IMR-90 (cell line): Measurements from ENCODE around the gene BEGAIN. TPM values are rescaled to one million over a fixed set of nuclear protein-coding genes. Genes with fewer than 3 reads are reported as not detected.

ENCODE experiments used
- ATAC-seq: fragments of 200-7000 bp; cut with Tn5 transposase; 2 replicates; pipeline ENCODE4 v1.9.1; 2020; ENCODE audit warnings: low read depth, mild to moderate bottlenecking, moderate library complexity
- BruUV-seq: library from RNA; stranded (reverse); fragments of 400-500 nt; replicated peaks from 2 replicates; lab custom pipeline; 2021; lab: Mats Ljungman, UMichigan
- CTCF ChIA-PET: fragments of 300-600 bp; formaldehyde crosslinking; extraction: SDS; loops from one replicate; lab custom pipeline; 2021; ENCODE audit warnings: antibody characterized with exemption; lab: Yijun Ruan, JAX
- POLR2A ChIA-PET: fragments of 300-600 bp; sonication (Branson Sonifier 250); formaldehyde crosslinking; loops from one replicate; lab custom pipeline; 2022; ENCODE audit warnings: antibody characterized with exemption; ENCODE audit not compliant: unreplicated experiment; lab: Charles Lee
- DNase-seq: peaks from one replicate; pipeline ENCODE4 v3.0.0; 2013
- H2AFZ ChIP-seq: replicated peaks from 2 replicates; pipeline ENCODE3; 2013; ENCODE audit warnings: low read length, mild to moderate bottlenecking; ENCODE audit not compliant: poor library complexity
- H2AK5ac ChIP-seq: 2 replicates; pipeline ENCODE4 v1.6.1; 2013; ENCODE audit warnings: low read depth, low read length, inconsistent platforms
- H2AK9ac ChIP-seq: replicated peaks from 2 replicates; pipeline ENCODE3; 2013; ENCODE audit warnings: mild to moderate bottlenecking, low read depth, low read length, moderate library complexity; ENCODE audit not compliant: poor library complexity
- H2BK120ac ChIP-seq: 2 replicates; pipeline ENCODE4 v1.6.1; 2013; ENCODE audit warnings: low read depth, low read length, inconsistent platforms
- H2BK15ac ChIP-seq: 3 replicates; pipeline ENCODE4 v1.6.1; 2013; ENCODE audit warnings: low read depth, low read length, inconsistent platforms
- H2BK20ac ChIP-seq: 2 replicates; pipeline ENCODE4 v1.6.1; 2013; ENCODE audit warnings: low read depth, mild to moderate bottlenecking, inconsistent platforms, low read length, moderate library complexity
- H2BK5ac ChIP-seq: 2 replicates; pipeline ENCODE4 v1.6.1; 2013; ENCODE audit warnings: mild to moderate bottlenecking, low read depth, low read length, inconsistent platforms; ENCODE audit not compliant: poor library complexity, severe bottlenecking
- H3K14ac ChIP-seq: replicated peaks from 2 replicates; pipeline ENCODE4 v1.6.1; 2013; ENCODE audit warnings: low read depth, low read length, inconsistent platforms
- H3K18ac ChIP-seq: 2 replicates; pipeline ENCODE4 v1.6.1; 2013; ENCODE audit warnings: low read depth, low read length, control low read depth
- H3K23ac ChIP-seq: 2 replicates; pipeline ENCODE4 v1.6.1; 2013; ENCODE audit warnings: low read depth, low read length, inconsistent platforms
- H3K27ac ChIP-seq: 2 replicates; pipeline ENCODE4 v1.5.1; 2013; ENCODE audit warnings: mild to moderate bottlenecking, control low read depth, low read length; ENCODE audit not compliant: insufficient read depth
- H3K27me3 ChIP-seq: 2 replicates; pipeline ENCODE4 v1.6.1; 2013; ENCODE audit warnings: low read length; ENCODE audit not compliant: control insufficient read depth, insufficient read depth
- H3K36me3 ChIP-seq: 2 replicates; pipeline ENCODE4 v1.6.1; 2013; ENCODE audit warnings: low read length, mixed read lengths; ENCODE audit not compliant: control insufficient read depth, insufficient read depth
- H3K4ac ChIP-seq: 2 replicates; pipeline ENCODE4 v1.6.1; 2013; ENCODE audit warnings: low read depth, low read length, inconsistent platforms
- H3K4me1 ChIP-seq: 2 replicates; pipeline ENCODE4 v1.6.1; 2013; ENCODE audit warnings: low read length, mixed read lengths; ENCODE audit not compliant: control insufficient read depth, insufficient read depth
- H3K4me2 ChIP-seq: 2 replicates; pipeline ENCODE4 v1.6.1; 2013; ENCODE audit warnings: low read depth, mild to moderate bottlenecking, control low read depth, low read length, moderate library complexity
- H3K4me3 ChIP-seq: 2 replicates; pipeline ENCODE4 v1.5.1; 2013; ENCODE audit warnings: low read depth, mild to moderate bottlenecking, control low read depth, low read length, moderate library complexity; ENCODE audit not compliant: insufficient read depth
- H3K56ac ChIP-seq: 2 replicates; pipeline ENCODE4 v1.6.1; 2013; ENCODE audit warnings: low read length, inconsistent platforms; ENCODE audit not compliant: insufficient read depth; ENCODE audit errors: extremely low read depth
- H3K79me1 ChIP-seq, 2 experiments: 2 replicates each; pipeline ENCODE4 v1.6.1; 2013; ENCODE audit warnings: low read length in 2 of 2, inconsistent platforms in 1 of 2, low read depth in 1 of 2
- H3K9ac ChIP-seq: 2 replicates; pipeline ENCODE4 v1.6.1; 2013; ENCODE audit warnings: low read depth, low read length, control low read depth
- H3K9me1 ChIP-seq: 2 replicates; pipeline ENCODE4 v1.6.1; 2013; ENCODE audit warnings: low read length, inconsistent platforms; ENCODE audit not compliant: insufficient read depth
- H3K9me3 ChIP-seq: 2 replicates; pipeline ENCODE4 v1.6.1; 2013; ENCODE audit warnings: low read length; ENCODE audit not compliant: control insufficient read depth, insufficient read depth
- H4K20me1 ChIP-seq: 2 replicates; pipeline ENCODE4 v1.6.1; 2013; ENCODE audit warnings: low read length, inconsistent platforms; ENCODE audit not compliant: insufficient read depth
- H4K5ac ChIP-seq: 2 replicates; pipeline ENCODE4 v1.6.1; 2013; ENCODE audit warnings: mild to moderate bottlenecking, low read depth, low read length, control low read depth
- H4K8ac ChIP-seq, 2 experiments: 2 replicates each; pipeline ENCODE4 v1.6.1; 2013; ENCODE audit warnings: low read depth in 2 of 2, low read length in 2 of 2, control low read depth in 1 of 2, inconsistent platforms in 1 of 2
- H4K91ac ChIP-seq: 2 replicates; pipeline ENCODE4 v1.6.1; 2013; ENCODE audit warnings: low read depth, low read length, inconsistent platforms; ENCODE audit not compliant: insufficient read depth
- CHD1 ChIP-seq: IDR thresholded peaks from 2 replicates; pipeline ENCODE4 v1.6.1; 2012; ENCODE audit warnings: low read depth, low read length, improper control_type of control experiment
- MAFK ChIP-seq: IDR thresholded peaks from 2 replicates; pipeline ENCODE4 v1.6.1; 2012; ENCODE audit warnings: low read depth, low read length, improper control_type of control experiment
- SMC3 ChIP-seq: fragments of 150-350 bp; IDR thresholded peaks from 2 replicates; pipeline ENCODE4 v1.6.1; 2016; ENCODE audit warnings: low read depth, mild to moderate bottlenecking, antibody characterized with exemption, low read length, moderate library complexity
- WGBS, 2 experiments: methylation state at CpG; one replicate each; pipeline versions ENCODE4 v1.1.5 to v1.1.7; 2013; ENCODE audit warnings: missing lambda C conversion rate in 2 of 2; ENCODE audit not compliant: insufficient read length in 1 of 2; ENCODE audit errors: extremely low coverage in 2 of 2; 5-methylcytosine and 5-hydroxymethylcytosine counted together
- dilution Hi-C: fragments of 300-500 bp; cut with HindIII; formaldehyde crosslinking; loops from one replicate; pipeline ENCODE4 v1.14.3; 2018; ENCODE audit warnings: low sequenced_read_pairs; ENCODE audit not compliant: unreplicated experiment
- in situ Hi-C: fragments of 300-500 bp; cut with MboI; formaldehyde crosslinking; loops from 3 replicates; pipeline ENCODE4 v1.14.3; 2019; ENCODE audit warnings: low sequenced_read_pairs, inconsistent platforms, mixed read lengths
- intact Hi-C: fragments of 100-400 bp; cut with micrococcal nuclease; formaldehyde crosslinking; loops from 2 replicates; pipeline ENCODE4 v1.10.0; 2022
- polyA plus RNA-seq, 3 experiments: library from polyadenylated mRNA; depleted of rRNA; stranded (reverse); fragments of >200 nt; gene quantifications; 2 replicates each; pipeline ENCODE4 v1.2.3, GENCODE V29; 2012; ENCODE audit warnings: low replicate concordance in 1 of 3
- total RNA-seq: library from RNA; depleted of rRNA; stranded (reverse); fragments of >200 nt; gene quantifications from 2 replicates; pipeline ENCODE4 v1.2.3, GENCODE V29; 2012

The BEGAIN gene
- total and polyA plus RNA-seq, 2 of the 4 experiments (the other 2 are of a cell fraction) = 0.18 to 0.99 TPM

DNA sequence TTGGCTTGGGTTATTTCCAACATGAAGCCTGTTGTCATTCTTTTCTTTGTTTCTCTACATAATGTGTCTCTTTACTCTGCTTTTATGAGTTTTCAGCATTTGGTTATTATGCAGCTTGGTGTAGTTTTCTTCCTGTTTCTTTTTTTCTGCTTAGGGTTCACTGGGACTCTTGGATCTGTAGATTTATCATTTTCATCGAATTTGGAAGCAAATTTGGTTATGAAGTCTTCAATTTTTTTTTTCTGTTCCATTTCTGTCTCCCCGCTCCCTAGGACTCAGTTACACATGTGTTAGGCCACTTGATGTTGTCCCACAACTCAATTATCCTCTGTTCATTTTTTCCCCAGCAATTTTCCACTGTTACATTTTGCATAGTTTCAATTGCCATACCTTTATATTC is 13.8 kb upstream of the BEGAIN start:
- Histone ChIP-seq H4K91ac (no peak overlapping the region), H3K4me2 (no peak overlapping the region), H3K9me3 (peaks cover 8% of the 10 kb centered on the region; the same call in 1 of the 2 replicates), H2BK120ac (no peak overlapping the region), H4K20me1 (no peaks in the 10 kb centered on the region), H3K27ac (no peak overlapping the region), H3K36me3 (no peaks in the 10 kb centered on the region), H3K4ac (no peak overlapping the region), H3K14ac (no peak overlapping the region), H4K5ac (no peak overlapping the region), H4K8ac (no peak overlapping the region), H3K23ac (no peak overlapping the region), H2BK20ac (no peak overlapping the region), H2AK5ac (no peak overlapping the region), H2BK15ac (no peak overlapping the region), H3K9me1 (no peaks in the 10 kb centered on the region), H3K18ac (no peak overlapping the region), H2AFZ (no peak overlapping the region), H3K9ac (no peak overlapping the region), H3K4me3 (no peak overlapping the region), H3K4me1 (no peaks in the 10 kb centered on the region), H3K56ac (no peak overlapping the region), H2AK9ac (no peak overlapping the region), H3K27me3 (peaks cover 24% of the 10 kb centered on the region), H2BK5ac (no peak overlapping the region), H3K79me1 (no peaks in the 10 kb centered on the region)
- no TSS peak for BruUV-seq
- DNase-seq (no peak), ATAC-seq (no peak)
- ChIA-PET CTCF (no interaction called here), POLR2A (no interaction called here)
- in situ Hi-C loops = no loop called here
- whole genome bisulfite sequencing, 2 experiments = no CpG with 5 or more reads among the region's 2 CpGs
- dilution Hi-C loops = no loop called here
- intact Hi-C loops = no loop called here
- TF ChIP-seq SMC3 = no peak
- TF ChIP-seq CHD1 = no peak
- no peak for TF ChIP-seq MAFK
